ENCODE data around the gene UBALD2. TPM values are rescaled to one million over a fixed set of nuclear protein-coding genes. Genes with fewer than 3 reads are reported as not detected.

UBALD2 gene
- total RNA-seq, 2 donors from 2014 or later: 77.1 to 90.1 TPM

DNA sequence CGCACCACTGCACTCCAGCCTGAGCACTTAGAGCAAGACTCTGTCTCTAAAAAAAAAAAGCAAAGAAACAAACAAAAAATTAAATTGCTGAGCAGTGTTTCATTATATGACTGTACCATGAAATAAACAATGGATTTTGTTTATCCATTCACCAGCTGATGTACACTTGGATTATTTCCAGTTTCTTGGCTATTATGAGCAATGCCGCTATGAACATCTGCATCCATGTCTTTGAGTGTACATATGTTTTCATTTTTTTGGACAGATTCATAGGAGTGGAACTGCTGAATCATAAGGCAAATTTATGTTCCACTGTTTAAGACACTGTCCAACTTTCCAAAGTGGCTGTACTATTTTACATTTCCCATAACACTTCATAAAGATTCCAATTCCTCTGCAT lies 32.8 kb upstream of the UBALD2 start:
- H3K4me1 ChIP-seq: no peaks in the 10 kb centered on the region
- no peak overlapping the region for H3K4me3 ChIP-seq
- TF ChIP-seq, protein P1, sequence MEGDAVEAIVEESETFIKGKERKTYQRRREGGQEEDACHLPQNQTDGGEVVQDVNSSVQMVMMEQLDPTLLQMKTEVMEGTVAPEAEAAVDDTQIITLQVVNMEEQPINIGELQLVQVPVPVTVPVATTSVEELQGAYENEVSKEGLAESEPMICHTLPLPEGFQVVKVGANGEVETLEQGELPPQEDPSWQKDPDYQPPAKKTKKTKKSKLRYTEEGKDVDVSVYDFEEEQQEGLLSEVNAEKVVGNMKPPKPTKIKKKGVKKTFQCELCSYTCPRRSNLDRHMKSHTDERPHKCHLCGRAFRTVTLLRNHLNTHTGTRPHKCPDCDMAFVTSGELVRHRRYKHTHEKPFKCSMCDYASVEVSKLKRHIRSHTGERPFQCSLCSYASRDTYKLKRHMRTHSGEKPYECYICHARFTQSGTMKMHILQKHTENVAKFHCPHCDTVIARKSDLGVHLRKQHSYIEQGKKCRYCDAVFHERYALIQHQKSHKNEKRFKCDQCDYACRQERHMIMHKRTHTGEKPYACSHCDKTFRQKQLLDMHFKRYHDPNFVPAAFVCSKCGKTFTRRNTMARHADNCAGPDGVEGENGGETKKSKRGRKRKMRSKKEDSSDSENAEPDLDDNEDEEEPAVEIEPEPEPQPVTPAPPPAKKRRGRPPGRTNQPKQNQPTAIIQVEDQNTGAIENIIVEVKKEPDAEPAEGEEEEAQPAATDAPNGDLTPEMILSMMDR (IDR thresholded peaks at IDR 0.05): no peak
- no peak for DNase-seq
- no peak overlapping the region for H3K27ac ChIP-seq
- H3K36me3 ChIP-seq: no peaks in the 10 kb centered on the region
- no peak overlapping the region for H3K9ac ChIP-seq (ENCODE audit: low read depth in 2 of 2, low read length in 2 of 2)
- no peaks in the 10 kb centered on the region for H3K9me3 ChIP-seq
- no peaks in the 10 kb centered on the region for H3K27me3 ChIP-seq
- intact Hi-C loops (cut with DNase I): no loop called here

DNA sequence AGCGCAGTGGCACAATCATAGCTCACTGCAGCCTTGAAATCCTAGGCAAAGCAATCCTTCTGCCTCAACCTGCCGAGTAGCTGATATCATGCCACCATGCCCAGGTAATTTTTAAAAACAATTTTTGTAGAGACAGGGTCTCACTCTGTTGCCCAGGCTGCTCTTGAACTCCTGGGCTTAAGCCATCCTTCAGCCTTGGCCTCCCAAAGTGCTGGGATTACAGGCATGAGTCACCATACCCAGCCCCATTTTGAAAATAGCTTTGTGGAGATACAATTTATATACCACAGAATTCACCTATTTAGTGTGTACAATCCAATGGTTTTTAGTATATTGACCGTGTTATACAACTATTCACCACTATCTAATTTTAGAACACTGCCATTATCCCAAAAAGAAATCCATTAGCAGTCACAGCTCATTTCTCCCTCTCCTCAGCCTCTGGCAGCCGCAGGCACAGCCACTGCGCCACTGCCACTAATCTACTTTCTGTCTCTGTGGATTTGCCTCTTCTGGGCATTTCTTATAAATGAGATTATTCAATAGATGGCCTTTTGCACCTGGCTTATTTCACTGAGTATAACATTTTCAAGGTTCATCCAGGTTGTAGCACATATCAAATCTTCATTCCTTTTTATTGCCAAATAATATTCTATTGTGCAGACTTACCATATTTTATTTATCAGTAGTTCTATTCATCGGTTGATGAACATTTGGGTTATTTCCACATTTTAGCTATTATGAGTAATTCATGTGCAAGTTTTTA lies 31.4 kb upstream of the UBALD2 start:
- Histone ChIP-seq H3K27ac (no peak overlapping the region), H3K4me3 (no peak overlapping the region), H3K4me1 (no peaks in the 10 kb centered on the region), H3K9me3 (no peaks in the 10 kb centered on the region), H3K9ac (ENCODE audit: low read depth in 2 of 2, low read length in 2 of 2) (no peak overlapping the region), H3K27me3 (no peaks in the 10 kb centered on the region), H3K36me3 (no peaks in the 10 kb centered on the region)
- DNase-seq: no peak
- intact Hi-C loops (cut with DNase I): no loop called here
- TF ChIP-seq, protein P1 (IDR thresholded peaks at IDR 0.05): no peak

DNA sequence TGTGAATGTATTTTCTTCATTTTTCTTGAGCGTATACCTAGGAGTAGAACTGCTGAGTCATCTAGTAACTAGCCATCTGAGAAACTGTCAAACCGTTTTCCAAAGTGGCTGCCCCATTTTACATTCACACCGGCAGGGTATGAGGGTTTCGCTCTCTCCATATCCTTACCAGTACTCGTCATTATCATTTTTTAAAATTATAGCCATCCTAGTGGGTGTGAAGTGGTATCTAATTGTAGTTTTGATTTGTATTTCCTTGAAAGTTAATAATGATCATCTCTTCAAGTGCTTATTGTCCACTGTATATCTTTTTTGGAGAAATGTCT lies 30.8 kb upstream of the UBALD2 start:
- DNase-seq: no peak
- TF ChIP-seq, protein P1 (IDR thresholded peaks at IDR 0.05): no peak
- no peak overlapping the region for H3K27ac ChIP-seq
- H3K9ac ChIP-seq (ENCODE audit: low read depth in 2 of 2, low read length in 2 of 2): no peak overlapping the region
- no peaks in the 10 kb centered on the region for H3K36me3 ChIP-seq
- no peak overlapping the region for H3K4me3 ChIP-seq
- no peaks in the 10 kb centered on the region for H3K4me1 ChIP-seq
- no peaks in the 10 kb centered on the region for H3K27me3 ChIP-seq
- intact Hi-C loops (cut with DNase I): no loop called here
- no peaks in the 10 kb centered on the region for H3K9me3 ChIP-seq

DNA sequence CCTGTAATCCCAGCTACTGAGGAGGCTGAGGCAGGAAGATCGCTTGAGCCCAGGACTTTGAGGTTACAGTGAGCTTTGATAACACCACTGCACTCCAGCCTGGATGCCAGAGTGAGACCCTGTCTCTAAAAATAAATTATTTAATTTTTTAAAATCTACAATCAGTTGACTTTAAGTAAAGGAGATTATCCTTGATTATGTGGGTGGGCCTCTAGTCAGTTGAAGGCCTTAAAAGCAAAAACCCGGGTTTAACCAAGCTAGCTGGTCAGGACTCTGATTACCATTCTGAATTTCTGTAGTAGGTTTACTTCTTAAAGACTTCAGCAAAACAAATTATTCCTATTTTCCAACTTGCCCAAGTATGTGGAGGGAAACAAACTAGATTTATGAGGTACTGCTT lies 29.3 kb upstream of the UBALD2 start:
- no peak for DNase-seq
- Histone ChIP-seq H3K27ac (no peak overlapping the region), H3K36me3 (no peaks in the 10 kb centered on the region), H3K4me3 (no peak overlapping the region), H3K9me3 (no peaks in the 10 kb centered on the region), H3K27me3 (no peaks in the 10 kb centered on the region), H3K9ac (ENCODE audit: low read depth in 2 of 2, low read length in 2 of 2) (no peak overlapping the region), H3K4me1 (no peaks in the 10 kb centered on the region)
- intact Hi-C loops (cut with DNase I): no loop called here
- TF ChIP-seq, protein P1 (IDR thresholded peaks at IDR 0.05): no peak

DNA sequence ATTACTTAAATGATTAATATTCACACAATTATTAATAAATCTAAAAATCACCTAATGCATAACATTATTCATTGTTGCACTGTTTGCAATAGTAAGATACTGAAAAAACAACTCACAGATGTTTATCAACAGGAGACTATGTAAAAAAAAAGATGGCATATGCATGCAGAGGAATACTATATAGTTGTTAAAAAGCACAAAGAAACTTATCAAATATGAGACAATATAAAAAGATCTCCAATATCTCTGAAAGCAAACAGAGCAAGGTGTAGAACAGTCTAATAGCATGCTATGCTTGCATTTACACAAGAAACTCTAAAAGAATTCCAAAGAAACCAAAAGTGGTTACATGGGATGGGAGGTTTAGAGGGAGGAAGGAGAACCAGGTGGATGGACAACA lies 28.5 kb upstream of the UBALD2 start:
- intact Hi-C loops (cut with DNase I): no loop called here
- no peaks in the 10 kb centered on the region for H3K36me3 ChIP-seq
- H3K4me3 ChIP-seq: no peak overlapping the region
- H3K9me3 ChIP-seq: no peaks in the 10 kb centered on the region
- no peak overlapping the region for H3K27ac ChIP-seq
- H3K9ac ChIP-seq (ENCODE audit: low read depth in 2 of 2, low read length in 2 of 2): no peak overlapping the region
- TF ChIP-seq, protein P1 (IDR thresholded peaks at IDR 0.05): no peak
- H3K4me1 ChIP-seq: no peaks in the 10 kb centered on the region
- DNase-seq: no peak
- no peaks in the 10 kb centered on the region for H3K27me3 ChIP-seq

Data from colonic mucosa (tissue), 4 donors.